Breast epithelium (tissue), 3 donors: ENCODE results near the gene EP400.

Experiments used
- CTCF ChIP-seq, 3 donors: fragments of 450-650 bp; IDR thresholded peaks; one replicate each; pipeline ENCODE4 v1.5.1; 2016 to 2017; ENCODE audit warnings: antibody characterized with exemption in 3 of 3, mild to moderate bottlenecking in 3 of 3, moderate library complexity in 3 of 3
- POLR2A ChIP-seq: fragments of 450-650 bp; IDR thresholded peaks from one replicate; pipeline ENCODE4 v1.6.1; 2016; ENCODE audit warnings: antibody characterized with exemption, mild to moderate bottlenecking, moderate library complexity
- POLR2AphosphoS5 ChIP-seq, 3 donors: sonication (generic); formaldehyde crosslinking; IDR thresholded peaks; one replicate each; pipeline ENCODE4 v1.6.1; 2017; ENCODE audit warnings: antibody characterized with exemption in 3 of 3

- TF ChIP-seq CTCF (IDR thresholded peaks at IDR 0.05) (no peak), POLR2AphosphoS5 (IDR thresholded peaks at IDR 0.05) (no peak), POLR2A (no peak)
These were observed 175.2 kb downstream of the EP400 start for GRCh38 chr12:132124766-132125425.
